ENCODE data around the gene KPNA4.

- TF ChIP-seq CTCF (IDR thresholded peaks at IDR 0.05; ENCODE audit: borderline replicate concordance, extremely low read depth, low read length, poor library complexity, severe bottlenecking), result no peak
- no peak for TF ChIP-seq EZH2 (IDR thresholded peaks at IDR 0.05; ENCODE audit: borderline replicate concordance, low read depth, low read length, severe bottlenecking)
These were observed 39.9 kb upstream of the KPNA4 start for GRCh38 chr3:160605315-160605714.
